Neuronal stem cell (in vitro differentiated cells): ENCODE measurements around the gene ROR1.

Experiments used
- DNase-seq: peaks from one replicate; pipeline ENCODE4 v3.0.0-alpha.2; 2013; ENCODE audit warnings: low spot score
- H2AFZ ChIP-seq: one replicate; pipeline ENCODE4 v1.6.1; 2013; ENCODE audit warnings: mild to moderate bottlenecking, low read length, inconsistent platforms
- H2AK5ac ChIP-seq: 2 replicates; pipeline ENCODE4 v1.6.1; 2013; ENCODE audit warnings: low read depth, mild to moderate bottlenecking, inconsistent platforms, low read length, moderate library complexity, mixed read lengths
- H2BK120ac ChIP-seq: 2 replicates; pipeline ENCODE4 v1.6.1; 2013; ENCODE audit warnings: low read depth, mild to moderate bottlenecking, inconsistent platforms, low read length, moderate library complexity, mixed read lengths
- H2BK12ac ChIP-seq: one replicate; pipeline ENCODE4 v1.6.1; 2013; ENCODE audit warnings: low read length, inconsistent platforms
- H2BK15ac ChIP-seq: 2 replicates; pipeline ENCODE4 v1.6.1; 2013; ENCODE audit warnings: mild to moderate bottlenecking, low read length, inconsistent platforms, mixed read lengths
- H2BK5ac ChIP-seq: one replicate; pipeline ENCODE4 v1.6.1; 2013; ENCODE audit warnings: inconsistent platforms, mild to moderate bottlenecking, low read length, moderate library complexity
- H3K14ac ChIP-seq: one replicate; pipeline ENCODE4 v1.6.1; 2013; ENCODE audit warnings: low read length, inconsistent platforms
- H3K18ac ChIP-seq: 2 replicates; pipeline ENCODE4 v1.6.1; 2013; ENCODE audit warnings: low read length, inconsistent platforms
- H3K23ac ChIP-seq: 2 replicates; pipeline ENCODE4 v1.6.1; 2013; ENCODE audit warnings: low read depth, mild to moderate bottlenecking, mixed read lengths, low read length, inconsistent platforms; ENCODE audit not compliant: poor library complexity
- H3K27ac ChIP-seq: replicated peaks from 3 replicates; pipeline ENCODE4 v1.5.1; 2013; ENCODE audit warnings: low read length, inconsistent platforms
- H3K27me3 ChIP-seq, 3 experiments: 2 replicates each; pipeline ENCODE4 v1.6.1; 2013; ENCODE audit warnings: low read length in 3 of 3, mild to moderate bottlenecking in 2 of 3, inconsistent platforms in 1 of 3, low read depth in 1 of 3, mixed read lengths in 1 of 3, moderate library complexity in 1 of 3; ENCODE audit not compliant: control insufficient read depth in 3 of 3, insufficient read depth in 3 of 3
- H3K36me3 ChIP-seq, 2 donors: replicated peaks in 1 of 2; 2 replicates each; pipeline ENCODE4 v1.6.1; 2013; ENCODE audit warnings: low read length in 2 of 2; ENCODE audit not compliant: control insufficient read depth in 2 of 2, insufficient read depth in 2 of 2
- H3K4ac ChIP-seq: 2 replicates; pipeline ENCODE4 v1.6.1; 2013; ENCODE audit warnings: inconsistent platforms, mild to moderate bottlenecking, low read length, moderate library complexity
- H3K4me1 ChIP-seq, 2 donors: 1 replicate in 1 of 2; 2 replicates in 1 of 2; pipeline ENCODE4 v1.6.1; 2013; ENCODE audit warnings: low read length in 2 of 2, low read depth in 1 of 2; ENCODE audit not compliant: control insufficient read depth in 2 of 2, insufficient read depth in 1 of 2
- H3K4me2 ChIP-seq: one replicate; pipeline ENCODE4 v1.6.1; 2013; ENCODE audit warnings: mild to moderate bottlenecking, low read length, inconsistent platforms; ENCODE audit not compliant: insufficient read depth, poor library complexity, severe bottlenecking
- H3K4me3 ChIP-seq, 2 donors: 2 replicates each; pipeline ENCODE4 v1.5.1; 2013; ENCODE audit warnings: low read length in 2 of 2, mild to moderate bottlenecking in 2 of 2, inconsistent platforms in 1 of 2, moderate library complexity in 1 of 2
- H3K79me1 ChIP-seq: one replicate; pipeline ENCODE4 v1.6.1; 2013; ENCODE audit warnings: low read depth, mild to moderate bottlenecking, inconsistent platforms, low read length, moderate library complexity
- H3K9ac ChIP-seq: one replicate; pipeline ENCODE4 v1.6.1; 2013; ENCODE audit warnings: mild to moderate bottlenecking, low read depth, low read length, inconsistent platforms; ENCODE audit not compliant: poor library complexity
- H3K9me3 ChIP-seq, 2 donors: replicated peaks in 1 of 2; 2 replicates each; pipeline versions ENCODE3 to v1.6.1; 2013; ENCODE audit warnings: low read length in 2 of 2, mild to moderate bottlenecking in 2 of 2, inconsistent platforms in 1 of 2, low read depth in 1 of 2, mixed read lengths in 1 of 2, moderate library complexity in 1 of 2; ENCODE audit not compliant: control insufficient read depth in 2 of 2, insufficient read depth in 1 of 2
- H4K8ac ChIP-seq: one replicate; pipeline ENCODE4 v1.6.1; 2013; ENCODE audit warnings: low read depth, mild to moderate bottlenecking, inconsistent platforms, low read length, moderate library complexity
- H4K91ac ChIP-seq: one replicate; pipeline ENCODE4 v1.6.1; 2013; ENCODE audit warnings: low read length, low read depth, mild to moderate bottlenecking, inconsistent platforms; ENCODE audit not compliant: poor library complexity
- WGBS, 2 donors: extraction: QIAGEN DNeasy Blood & Tissue Kit; methylation state at CpG; one replicate each; pipeline ENCODE4 v1.1.7; 2013; ENCODE audit warnings: missing lambda C conversion rate in 2 of 2, mixed read lengths in 1 of 2; ENCODE audit not compliant: insufficient read length in 2 of 2, insufficient replicate concordance in 1 of 2; ENCODE audit errors: extremely low coverage in 2 of 2; 5-methylcytosine and 5-hydroxymethylcytosine counted together

Gene ROR1

DNA sequence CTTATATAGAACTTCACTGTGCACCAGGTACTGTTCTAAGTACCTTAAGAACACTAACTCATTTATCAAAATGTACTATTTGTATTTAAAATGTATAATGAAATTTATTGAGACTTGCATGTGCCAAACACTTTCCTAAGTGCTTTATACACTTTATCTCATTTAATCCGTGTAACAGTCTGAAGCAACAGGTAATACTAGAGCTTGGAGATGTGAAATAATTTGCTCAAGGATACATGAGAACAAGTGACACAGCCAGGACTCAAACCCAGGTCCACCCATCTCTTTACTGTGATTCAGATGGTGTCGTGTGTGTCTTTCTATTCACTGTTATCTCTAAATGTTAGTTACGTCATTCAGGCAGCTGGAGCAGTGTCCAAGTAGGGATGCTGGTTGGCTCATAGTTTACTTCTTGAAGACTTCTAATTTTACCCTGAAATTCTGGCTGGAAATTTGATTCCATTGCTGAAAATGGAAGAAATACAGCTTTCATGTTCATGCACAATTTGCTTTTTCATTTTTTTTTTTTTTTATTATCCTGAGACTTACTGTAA, 259.9 kb downstream of the ROR1 start:
- peaks cover 2% of the 10 kb centered on the region for H3K79me1 ChIP-seq
- peaks cover 0 to 2% of the 10 kb centered on the region in 2 donors for H3K4me1 ChIP-seq
- no peak for DNase-seq
- H3K23ac ChIP-seq, result no peak overlapping the region
- no peak overlapping the region for H2AFZ ChIP-seq
- no peak overlapping the region for H2BK5ac ChIP-seq
- no peaks in the 10 kb centered on the region for H3K27me3 ChIP-seq
- H3K9me3 ChIP-seq, result no peaks in the 10 kb centered on the region
- H3K27ac ChIP-seq, result no peak overlapping the region
- H3K18ac ChIP-seq, result no peak overlapping the region
- H2BK120ac ChIP-seq, result no peak overlapping the region
- H2AK5ac ChIP-seq, result no peak overlapping the region
- no peak overlapping the region for H2BK12ac ChIP-seq
- no peak overlapping the region for H3K4me2 ChIP-seq
- no peak overlapping the region for H4K91ac ChIP-seq
- no peak overlapping the region for H3K9ac ChIP-seq
- H3K4me3 ChIP-seq, result no peak overlapping the region
- no peak overlapping the region for H3K14ac ChIP-seq
- H2BK15ac ChIP-seq, result no peak overlapping the region
- no peak overlapping the region for H3K4ac ChIP-seq
- WGBS, 2 donors, result no CpG with 5 or more reads among the region's 3 CpGs
- no peak overlapping the region for H4K8ac ChIP-seq
- H3K36me3 ChIP-seq, result no peaks in the 10 kb centered on the region

DNA sequence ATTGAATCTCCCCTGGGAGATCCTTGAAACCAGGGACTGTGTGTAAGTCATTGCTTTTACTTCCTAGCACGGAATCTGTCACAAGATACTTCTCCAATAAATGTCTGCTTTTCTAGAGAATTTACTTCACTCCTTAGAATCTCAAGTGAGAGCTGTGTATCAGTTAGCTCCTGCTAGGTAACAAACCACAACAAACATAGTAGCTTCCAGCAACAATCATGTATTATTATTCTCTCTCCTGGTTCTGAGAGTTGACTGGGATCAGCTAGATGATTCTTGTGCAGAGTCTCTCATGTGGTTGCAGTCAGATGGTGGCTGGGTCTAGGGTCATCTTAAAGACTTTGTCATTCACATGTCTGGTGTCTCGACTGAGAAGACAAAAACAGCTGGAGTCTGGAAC, 262.7 kb downstream of the ROR1 start:
- no peak overlapping the region for H2BK12ac ChIP-seq
- WGBS, 2 donors, result no CpG with 5 or more reads among the region's 2 CpGs
- no peak overlapping the region for H2BK5ac ChIP-seq
- H3K4me1 ChIP-seq, result peaks cover 8 to 10% of the 10 kb centered on the region in 2 donors
- no peak overlapping the region for H3K23ac ChIP-seq
- no peak overlapping the region for H4K8ac ChIP-seq
- no peaks in the 10 kb centered on the region for H3K27me3 ChIP-seq
- H3K18ac ChIP-seq, result no peak overlapping the region
- H3K9ac ChIP-seq, result no peak overlapping the region
- H2BK15ac ChIP-seq, result no peak overlapping the region
- H3K27ac ChIP-seq, result no peak overlapping the region
- no peak overlapping the region for H4K91ac ChIP-seq
- no peak overlapping the region for H3K4me3 ChIP-seq
- H3K4me2 ChIP-seq, result no peak overlapping the region
- H3K79me1 ChIP-seq, result peaks cover 2% of the 10 kb centered on the region
- H3K36me3 ChIP-seq, result no peaks in the 10 kb centered on the region
- H3K4ac ChIP-seq, result no peak overlapping the region
- H2AK5ac ChIP-seq, result no peak overlapping the region
- no peak for DNase-seq
- no peak overlapping the region for H3K14ac ChIP-seq
- H2AFZ ChIP-seq, result no peak overlapping the region
- H2BK120ac ChIP-seq, result no peak overlapping the region
- no peaks in the 10 kb centered on the region for H3K9me3 ChIP-seq

DNA sequence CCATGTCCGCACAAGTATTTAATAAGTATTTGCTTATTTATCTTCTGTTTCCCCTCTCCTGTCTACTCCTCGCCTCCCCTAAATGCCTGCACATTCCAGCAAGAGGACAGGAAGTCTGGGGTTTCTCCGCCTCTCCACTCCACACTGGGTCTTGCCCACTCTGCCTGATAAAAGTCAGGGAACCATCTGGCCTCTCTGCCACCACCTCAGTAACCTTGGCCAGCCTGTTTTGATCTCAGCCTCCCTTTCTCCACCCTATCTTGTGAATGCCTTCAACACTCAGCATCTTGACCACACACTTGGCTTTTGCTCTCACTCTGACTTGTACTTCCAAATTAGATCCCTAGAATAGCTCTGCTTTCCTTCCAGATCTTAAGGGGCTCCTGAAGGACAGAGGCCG, 264.3 kb downstream of the ROR1 start:
- H3K14ac ChIP-seq, result no peak overlapping the region
- no peak overlapping the region for H4K91ac ChIP-seq
- H3K4me1 ChIP-seq, result peaks cover 18 to 19% of the 10 kb centered on the region in 2 donors
- no peak overlapping the region for H2BK120ac ChIP-seq
- H4K8ac ChIP-seq, result no peak overlapping the region
- no peak overlapping the region for H3K4me2 ChIP-seq
- no peak overlapping the region for H3K18ac ChIP-seq
- H3K79me1 ChIP-seq, result peaks cover 2% of the 10 kb centered on the region
- H3K23ac ChIP-seq, result no peak overlapping the region
- no peaks in the 10 kb centered on the region for H3K9me3 ChIP-seq
- no peak overlapping the region for H2BK15ac ChIP-seq
- no peak overlapping the region for H2BK5ac ChIP-seq
- H2AK5ac ChIP-seq, result no peak overlapping the region
- DNase-seq, result no peak
- H2BK12ac ChIP-seq, result no peak overlapping the region
- no peak overlapping the region for H2AFZ ChIP-seq
- H3K27ac ChIP-seq, result no peak overlapping the region
- H3K36me3 ChIP-seq, result no peaks in the 10 kb centered on the region
- H3K9ac ChIP-seq, result no peak overlapping the region
- no peaks in the 10 kb centered on the region for H3K27me3 ChIP-seq
- WGBS, 2 donors, result no CpG with 5 or more reads among the region's 4 CpGs
- H3K4me3 ChIP-seq, result no peak overlapping the region
- no peak overlapping the region for H3K4ac ChIP-seq

DNA sequence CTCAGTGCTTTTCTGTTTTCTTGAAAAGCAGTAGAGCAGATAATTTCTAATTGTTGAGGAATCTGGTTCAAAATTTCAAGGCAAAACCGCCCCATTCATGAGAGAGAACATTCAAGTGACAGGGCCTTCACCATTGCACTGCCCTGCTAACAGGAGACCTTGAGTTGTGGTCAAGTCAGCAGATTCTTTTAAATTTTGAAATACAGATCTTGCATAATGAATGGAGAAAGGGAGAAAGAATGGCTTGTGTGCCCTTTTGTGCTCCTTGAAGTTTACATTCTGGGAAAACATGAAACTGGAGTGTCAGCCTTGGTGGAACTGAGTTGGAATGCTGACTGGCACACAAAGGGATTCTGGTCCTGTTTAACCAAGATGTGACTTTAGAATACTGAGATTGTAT, 265.1 kb downstream of the ROR1 start:
- Histone ChIP-seq H2BK120ac (no peak overlapping the region), H3K4me3 (no peak overlapping the region), H3K18ac (no peak overlapping the region), H3K14ac (no peak overlapping the region), H3K4ac (no peak overlapping the region), H3K36me3 (no peaks in the 10 kb centered on the region), H2BK5ac (no peak overlapping the region), H2BK15ac (no peak overlapping the region), H2AFZ (no peak overlapping the region), H2AK5ac (no peak overlapping the region), H3K9ac (no peak overlapping the region), H3K4me2 (no peak overlapping the region), H3K4me1 (peaks cover 18 to 19% of the 10 kb centered on the region in 2 donors), H2BK12ac (no peak overlapping the region), H4K8ac (no peak overlapping the region), H3K9me3 (no peaks in the 10 kb centered on the region), H4K91ac (no peak overlapping the region), H3K23ac (no peak overlapping the region), H3K79me1 (peaks cover 2% of the 10 kb centered on the region), H3K27me3 (no peaks in the 10 kb centered on the region), H3K27ac (no peak overlapping the region)
- no peak for DNase-seq
- WGBS, 2 donors, result no CpG with 5 or more reads among the region's 1 CpG
